ENCODE data around the gene SWAP70.

The SWAP70 gene

DNA sequence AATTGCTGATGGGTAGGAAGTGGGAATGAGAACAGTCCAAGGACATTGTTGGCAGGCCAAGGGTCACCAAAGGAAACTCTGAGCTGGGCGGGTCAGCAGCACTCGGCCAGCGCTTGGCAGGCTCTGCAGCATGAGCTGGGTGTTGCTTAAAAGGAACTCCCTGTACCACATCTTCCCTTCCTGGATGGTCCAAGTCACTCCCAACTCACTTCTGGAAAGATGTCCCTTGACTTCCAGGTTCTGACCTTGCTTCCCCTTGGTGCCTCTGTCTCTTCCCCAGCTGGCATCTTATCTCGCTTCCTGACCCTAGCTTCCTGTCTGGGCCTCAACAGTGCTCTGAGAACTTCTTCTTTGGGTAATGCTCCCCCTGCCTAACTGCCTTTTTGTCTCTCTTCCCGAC, 24.8 kb upstream of the SWAP70 start:
- ATAC-seq (ENCODE audit: low read depth): no peak
- H3K4me3 ChIP-seq (ENCODE audit: severe bottlenecking): no peak overlapping the region
- no peaks in the 10 kb centered on the region for H3K27me3 ChIP-seq (ENCODE audit: insufficient read depth, poor library complexity, severe bottlenecking)
- TF ChIP-seq, protein P1, sequence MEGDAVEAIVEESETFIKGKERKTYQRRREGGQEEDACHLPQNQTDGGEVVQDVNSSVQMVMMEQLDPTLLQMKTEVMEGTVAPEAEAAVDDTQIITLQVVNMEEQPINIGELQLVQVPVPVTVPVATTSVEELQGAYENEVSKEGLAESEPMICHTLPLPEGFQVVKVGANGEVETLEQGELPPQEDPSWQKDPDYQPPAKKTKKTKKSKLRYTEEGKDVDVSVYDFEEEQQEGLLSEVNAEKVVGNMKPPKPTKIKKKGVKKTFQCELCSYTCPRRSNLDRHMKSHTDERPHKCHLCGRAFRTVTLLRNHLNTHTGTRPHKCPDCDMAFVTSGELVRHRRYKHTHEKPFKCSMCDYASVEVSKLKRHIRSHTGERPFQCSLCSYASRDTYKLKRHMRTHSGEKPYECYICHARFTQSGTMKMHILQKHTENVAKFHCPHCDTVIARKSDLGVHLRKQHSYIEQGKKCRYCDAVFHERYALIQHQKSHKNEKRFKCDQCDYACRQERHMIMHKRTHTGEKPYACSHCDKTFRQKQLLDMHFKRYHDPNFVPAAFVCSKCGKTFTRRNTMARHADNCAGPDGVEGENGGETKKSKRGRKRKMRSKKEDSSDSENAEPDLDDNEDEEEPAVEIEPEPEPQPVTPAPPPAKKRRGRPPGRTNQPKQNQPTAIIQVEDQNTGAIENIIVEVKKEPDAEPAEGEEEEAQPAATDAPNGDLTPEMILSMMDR (IDR thresholded peaks at IDR 0.05; ENCODE audit: poor library complexity, severe bottlenecking): no peak
- H3K4me1 ChIP-seq (ENCODE audit: insufficient read depth, poor library complexity, severe bottlenecking): no peaks in the 10 kb centered on the region
- H3K36me3 ChIP-seq (ENCODE audit: low read depth): no peaks in the 10 kb centered on the region
- H3K27ac ChIP-seq (ENCODE audit: poor library complexity, severe bottlenecking): no peak overlapping the region
- H3K9me3 ChIP-seq (ENCODE audit: severe bottlenecking): no peaks in the 10 kb centered on the region
- DNase-seq (ENCODE audit: low spot score): no peak

DNA sequence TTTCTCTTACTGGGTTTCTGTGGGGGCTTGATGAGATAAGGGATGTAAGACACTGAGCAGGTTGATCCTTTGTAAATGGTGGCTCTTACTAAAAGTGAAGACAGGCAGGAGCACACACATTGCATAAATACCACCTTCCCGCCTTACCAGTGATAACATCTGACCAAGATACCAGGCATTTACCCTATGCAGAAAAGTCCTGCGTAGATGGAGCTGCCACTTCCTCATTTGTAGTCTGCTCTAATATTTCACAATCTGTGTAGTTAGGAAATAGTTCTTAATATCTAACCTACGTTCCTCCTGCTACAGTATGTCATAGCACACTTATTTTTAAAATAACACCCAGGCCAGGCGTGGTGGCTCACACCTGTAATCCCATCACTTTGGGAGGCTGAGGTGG, 23.9 kb upstream of the SWAP70 start:
- no peak for DNase-seq (ENCODE audit: low spot score)

DNA sequence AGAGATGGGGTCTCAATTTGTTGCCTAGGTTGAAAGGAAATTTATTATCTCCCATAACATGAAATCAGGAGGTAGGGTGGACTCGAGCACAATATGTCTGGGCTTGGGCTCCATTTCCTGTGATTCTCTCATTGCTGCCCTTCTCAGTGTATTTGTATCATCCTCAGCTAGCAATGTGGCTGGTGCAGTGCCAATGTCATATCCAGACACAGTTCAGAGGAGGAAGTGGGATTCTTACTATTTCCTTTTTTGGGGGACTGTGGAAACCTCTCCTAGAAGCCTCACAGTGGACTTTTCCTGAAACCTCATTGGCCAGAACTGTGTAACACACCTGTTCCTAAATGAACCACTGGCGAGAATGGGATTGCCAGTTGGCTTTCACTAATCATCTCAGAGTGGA, 21.0 kb upstream of the SWAP70 start:
- TF ChIP-seq, protein P1 (IDR thresholded peaks at IDR 0.05; ENCODE audit: poor library complexity, severe bottlenecking): no peak
- H3K27ac ChIP-seq (ENCODE audit: poor library complexity, severe bottlenecking): no peak overlapping the region
- H3K27me3 ChIP-seq (ENCODE audit: insufficient read depth, poor library complexity, severe bottlenecking): no peaks in the 10 kb centered on the region
- ATAC-seq (ENCODE audit: low read depth): no peak
- no peaks in the 10 kb centered on the region for H3K36me3 ChIP-seq (ENCODE audit: low read depth)
- H3K4me3 ChIP-seq (ENCODE audit: severe bottlenecking): no peak overlapping the region
- H3K4me1 ChIP-seq (ENCODE audit: insufficient read depth, poor library complexity, severe bottlenecking): no peaks in the 10 kb centered on the region
- DNase-seq (ENCODE audit: low spot score): no peak
- H3K9me3 ChIP-seq (ENCODE audit: severe bottlenecking): no peaks in the 10 kb centered on the region

More for the DNA sequence above, 23.9 kb upstream of the SWAP70 start:
- no peak overlapping the region for H3K4me3 ChIP-seq (ENCODE audit: severe bottlenecking)
- H3K36me3 ChIP-seq (ENCODE audit: low read depth): no peaks in the 10 kb centered on the region
- no peak for ATAC-seq (ENCODE audit: low read depth)
- no peaks in the 10 kb centered on the region for H3K9me3 ChIP-seq (ENCODE audit: severe bottlenecking)
- TF ChIP-seq, protein P1 (IDR thresholded peaks at IDR 0.05; ENCODE audit: poor library complexity, severe bottlenecking): no peak
- no peaks in the 10 kb centered on the region for H3K27me3 ChIP-seq (ENCODE audit: insufficient read depth, poor library complexity, severe bottlenecking)
- no peaks in the 10 kb centered on the region for H3K4me1 ChIP-seq (ENCODE audit: insufficient read depth, poor library complexity, severe bottlenecking)
- H3K27ac ChIP-seq (ENCODE audit: poor library complexity, severe bottlenecking): no peak overlapping the region

DNA sequence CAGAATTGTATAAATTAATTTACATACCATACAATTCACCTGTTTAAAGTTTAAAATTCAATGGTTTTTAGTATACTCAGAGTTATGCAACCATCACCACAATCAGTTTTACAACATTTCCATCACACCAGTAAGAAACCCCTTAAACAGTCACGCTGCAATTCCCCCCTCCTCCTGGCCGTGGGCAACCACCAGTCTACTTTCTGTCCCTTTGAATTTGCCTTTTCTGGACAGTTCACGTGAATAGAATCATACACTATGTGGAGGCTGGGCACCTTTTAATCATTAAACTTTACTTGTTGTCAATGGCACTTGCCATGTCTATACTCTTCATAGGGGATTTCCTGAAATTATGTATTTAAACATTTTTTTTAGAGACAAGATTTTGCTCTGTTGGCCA, 20.1 kb upstream of the SWAP70 start:
- DNase-seq (ENCODE audit: low spot score) (no peak), ATAC-seq (ENCODE audit: low read depth) (no peak)
- H3K27me3 ChIP-seq (ENCODE audit: insufficient read depth, poor library complexity, severe bottlenecking): no peaks in the 10 kb centered on the region
- no peaks in the 10 kb centered on the region for H3K4me1 ChIP-seq (ENCODE audit: insufficient read depth, poor library complexity, severe bottlenecking)
- no peaks in the 10 kb centered on the region for H3K9me3 ChIP-seq (ENCODE audit: severe bottlenecking)
- no peak overlapping the region for H3K4me3 ChIP-seq (ENCODE audit: severe bottlenecking)
- TF ChIP-seq, protein P1 (IDR thresholded peaks at IDR 0.05; ENCODE audit: poor library complexity, severe bottlenecking): no peak
- no peaks in the 10 kb centered on the region for H3K36me3 ChIP-seq (ENCODE audit: low read depth)
- no peak overlapping the region for H3K27ac ChIP-seq (ENCODE audit: poor library complexity, severe bottlenecking)

DNA sequence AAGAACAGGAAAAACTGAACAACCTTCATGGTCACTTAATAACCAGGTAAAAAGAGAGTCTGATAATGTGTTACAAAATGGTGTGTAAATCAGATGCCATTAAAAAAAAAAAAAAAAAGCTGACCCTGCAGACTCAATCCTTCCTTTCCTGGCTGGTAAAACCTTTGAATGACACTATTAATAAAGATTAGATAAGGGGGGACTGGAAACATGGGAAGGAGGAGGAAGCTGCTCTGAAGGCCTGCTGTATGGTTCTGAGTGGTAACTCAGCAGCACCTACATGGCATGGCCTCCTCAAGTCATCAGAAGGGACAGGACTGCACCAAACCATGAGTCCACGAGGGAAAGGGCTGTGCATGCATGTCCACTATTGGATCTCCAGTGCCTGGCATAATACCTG, 18.0 kb upstream of the SWAP70 start:
- H3K27ac ChIP-seq (ENCODE audit: poor library complexity, severe bottlenecking): no peak overlapping the region

More for the DNA sequence above, 18.0 kb upstream of the SWAP70 start:
- Histone ChIP-seq H3K4me3 (ENCODE audit: severe bottlenecking) (no peak overlapping the region), H3K27me3 (ENCODE audit: insufficient read depth, poor library complexity, severe bottlenecking) (no peaks in the 10 kb centered on the region), H3K4me1 (ENCODE audit: insufficient read depth, poor library complexity, severe bottlenecking) (no peaks in the 10 kb centered on the region), H3K9me3 (ENCODE audit: severe bottlenecking) (no peaks in the 10 kb centered on the region), H3K36me3 (ENCODE audit: low read depth) (no peaks in the 10 kb centered on the region)
- DNase-seq (ENCODE audit: low spot score) (no peak), ATAC-seq (ENCODE audit: low read depth) (no peak)
- TF ChIP-seq, protein P1 (IDR thresholded peaks at IDR 0.05; ENCODE audit: poor library complexity, severe bottlenecking): no peak
